ENCODE data around the gene CAPNS2. TPM values are rescaled to one million over a fixed set of nuclear protein-coding genes. Genes with fewer than 3 reads are reported as not detected.

The CAPNS2 gene
- total and polyA plus RNA-seq, 9 of the 15 experiments (the other 6 are each of a cell fraction or from before 2014, with no cell fraction given) = 0.12 to 0.65 (median 0.24) TPM; not detected in 2

GRCh38 chr16:55552621-55553020, 13.9 kb upstream of the CAPNS2 start (continued):
- TF ChIP-seq ZFP91 (CRISPR knock-in tag; IDR thresholded peaks at IDR 0.05) (no peak), ZNF23 (CRISPR knock-in tag; IDR thresholded peaks at IDR 0.05) (no peak), FUS (optimal IDR thresholded peaks at IDR 0.05; ENCODE audit: low read depth, low read length) (no peak), ZNF398 (CRISPR knock-in tag; IDR thresholded peaks at IDR 0.05) (no peak), MTF1 (CRISPR knock-in tag; IDR thresholded peaks at IDR 0.05; ENCODE audit: borderline replicate concordance) (no peak), CHAMP1 (IDR thresholded peaks at IDR 0.05) (no peak), NFXL1 (CRISPR knock-in tag; IDR thresholded peaks at IDR 0.05) (no peak), C11orf30 (IDR thresholded peaks at IDR 0.05; ENCODE audit: low read depth) (peak; percentile 86), TCF7L2 (IDR thresholded peaks at IDR 0.05; ENCODE audit: low read depth, low read length) (no peak), POLR2A (conservative IDR thresholded peaks at IDR 0.05) (no peak), MCM3 (IDR thresholded peaks at IDR 0.05) (no peak), MGA (IDR thresholded peaks at IDR 0.05) (no peak), HDGF (IDR thresholded peaks at IDR 0.05) (no peak)

All from K562 (cell line).